ENCODE results near the gene FCRL2. TPM values are rescaled to one million over a fixed set of nuclear protein-coding genes. Genes with fewer than 3 reads are reported as not detected.
A peak's percentile ranks its signal among the peaks of the same experiment; 100 is the strongest.

The FCRL2 gene
- polyA plus RNA-seq, 3 donors, result 0.65 TPM; not detected in 2

DNA sequence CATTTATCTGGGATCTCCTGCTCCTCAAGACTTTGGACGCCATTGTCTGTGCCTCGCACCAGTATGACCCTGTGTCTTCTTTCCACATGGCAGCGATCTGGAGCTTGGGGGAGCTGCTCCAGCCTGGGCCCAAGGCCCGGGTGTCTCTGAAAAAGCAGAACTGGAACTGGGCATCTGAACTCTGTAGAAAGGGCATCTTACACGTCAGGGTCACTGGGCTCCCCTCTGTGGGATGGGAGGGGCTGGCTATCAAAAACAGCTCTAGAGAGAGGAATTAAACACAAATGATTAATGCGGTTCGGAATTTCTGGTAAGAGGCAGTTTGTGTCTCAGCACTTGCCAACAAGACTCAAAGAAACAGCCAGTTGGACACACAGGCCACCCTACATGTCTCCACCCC lies 26.9 kb upstream of the FCRL2 start:
- Mint-ChIP-seq H3K4me3 (no peak overlapping the region), H3K9me3 (no peaks in the 10 kb centered on the region), H3K4me1 (peaks cover 14% of the 10 kb centered on the region), H3K36me3 (no peaks in the 10 kb centered on the region), H3K27ac (peak overlapping the region in 3 of 7 donors; percentile 11 to 73 (median 27)), H3K27me3 (ENCODE audit: low read depth in 3 of 3) (peaks cover 4 to 14% (median 13%) of the 10 kb centered on the region in 3 donors)
- Histone ChIP-seq H3K4me1 (ENCODE audit: control insufficient read depth in 1 of 2, insufficient read depth in 2 of 2, low read length in 2 of 2) (peaks cover 7% of the 10 kb centered on the region in 2 donors), H3K4me3 (replicated peaks in 1 of 3; ENCODE audit: low read depth in 2 of 3, low read length in 3 of 3) (no peak overlapping the region), H4K20me1 (ENCODE audit: insufficient read depth, low read length) (no peaks in the 10 kb centered on the region), H3K27me3 (ENCODE audit: control insufficient read depth in 2 of 2, insufficient read depth in 2 of 2, low read length in 2 of 2) (peaks cover 3 to 4% of the 10 kb centered on the region in 2 donors), H3K4me2 (replicated peaks; ENCODE audit: extremely low read depth, low read length, poor library complexity, severe bottlenecking) (no peak overlapping the region), H3K9ac (ENCODE audit: insufficient read depth, low read length, poor library complexity, severe bottlenecking) (no peak overlapping the region), H3K36me3 (replicated peaks in 1 of 2; ENCODE audit: control insufficient read depth in 1 of 2, insufficient read depth in 2 of 2, low read length in 2 of 2) (no peaks in the 10 kb centered on the region), H3K9me3 (replicated peaks in 1 of 2; ENCODE audit: control insufficient read depth in 1 of 2, insufficient read depth in 1 of 2, low read length in 2 of 2) (no peaks in the 10 kb centered on the region), H3K27ac (ENCODE audit: low read depth in 1 of 2, low read length in 2 of 2) (no peak overlapping the region), H3K79me2 (ENCODE audit: insufficient read depth, low read length) (no peaks in the 10 kb centered on the region), H2AFZ (ENCODE audit: insufficient read depth, low read depth, low read length, poor library complexity, severe bottlenecking) (no peak overlapping the region)
- WGBS (ENCODE audit: insufficient coverage), result 63% methylated on average over 5 of the region's 7 CpGs
- intact Hi-C loops (cut with micrococcal nuclease), result no loop called here
- TF ChIP-seq CTCF (IDR thresholded peaks at IDR 0.05), result no peak
- DNase-seq, result peak; percentile 26 to 64 (median 48)

GRCh38 chr1:157799996-157800395 lies 23.1 kb upstream of the FCRL2 start:
- peak overlapping the region in 1 of 7 donors; percentile 33 for H3K27ac Mint-ChIP-seq
- DNase-seq, result no peak
- Histone ChIP-seq H3K9ac (ENCODE audit: insufficient read depth, low read length, poor library complexity, severe bottlenecking) (no peak overlapping the region), H3K4me2 (replicated peaks; ENCODE audit: extremely low read depth, low read length, poor library complexity, severe bottlenecking) (no peak overlapping the region), H3K9me3 (replicated peaks in 1 of 2; ENCODE audit: control insufficient read depth in 1 of 2, insufficient read depth in 1 of 2, low read length in 2 of 2) (no peaks in the 10 kb centered on the region), H3K36me3 (replicated peaks in 1 of 2; ENCODE audit: control insufficient read depth in 1 of 2, insufficient read depth in 2 of 2, low read length in 2 of 2) (no peaks in the 10 kb centered on the region), H3K4me3 (replicated peaks in 1 of 3; ENCODE audit: low read depth in 2 of 3, low read length in 3 of 3) (no peak overlapping the region), H2AFZ (ENCODE audit: insufficient read depth, low read depth, low read length, poor library complexity, severe bottlenecking) (no peak overlapping the region), H3K79me2 (ENCODE audit: insufficient read depth, low read length) (no peaks in the 10 kb centered on the region), H3K27me3 (ENCODE audit: control insufficient read depth in 2 of 2, insufficient read depth in 2 of 2, low read length in 2 of 2) (no peaks in the 10 kb centered on the region), H3K27ac (ENCODE audit: low read depth in 1 of 2, low read length in 2 of 2) (no peak overlapping the region), H3K4me1 (ENCODE audit: control insufficient read depth in 1 of 2, insufficient read depth in 2 of 2, low read length in 2 of 2) (peaks cover 7% of the 10 kb centered on the region in 2 donors), H4K20me1 (ENCODE audit: insufficient read depth, low read length) (no peaks in the 10 kb centered on the region)
- 100% methylated on average over 1 of the region's 1 CpG for WGBS (ENCODE audit: insufficient coverage)
- H3K9me3 Mint-ChIP-seq, result peaks cover 0 to 3% (median 0%) of the 10 kb centered on the region in 7 donors
- intact Hi-C loops (cut with micrococcal nuclease), result no loop called here
- no peak for TF ChIP-seq CTCF (IDR thresholded peaks at IDR 0.05)
- no peaks in the 10 kb centered on the region for H3K36me3 Mint-ChIP-seq
- peaks cover 2 to 12% (median 4%) of the 10 kb centered on the region in 3 donors for H3K27me3 Mint-ChIP-seq (ENCODE audit: low read depth in 3 of 3)
- peaks cover 14% of the 10 kb centered on the region for H3K4me1 Mint-ChIP-seq
- H3K4me3 Mint-ChIP-seq, result no peak overlapping the region
